HG03196 (cell line): ENCODE measurements around the gene LAMP5.

Source experiments
- ATAC-seq: cut with Tn5 transposase; IDR thresholded peaks from one replicate; pipeline ENCODE4 v1.9.1; 2021; ENCODE audit not compliant: unreplicated experiment

Gene LAMP5

DNA sequence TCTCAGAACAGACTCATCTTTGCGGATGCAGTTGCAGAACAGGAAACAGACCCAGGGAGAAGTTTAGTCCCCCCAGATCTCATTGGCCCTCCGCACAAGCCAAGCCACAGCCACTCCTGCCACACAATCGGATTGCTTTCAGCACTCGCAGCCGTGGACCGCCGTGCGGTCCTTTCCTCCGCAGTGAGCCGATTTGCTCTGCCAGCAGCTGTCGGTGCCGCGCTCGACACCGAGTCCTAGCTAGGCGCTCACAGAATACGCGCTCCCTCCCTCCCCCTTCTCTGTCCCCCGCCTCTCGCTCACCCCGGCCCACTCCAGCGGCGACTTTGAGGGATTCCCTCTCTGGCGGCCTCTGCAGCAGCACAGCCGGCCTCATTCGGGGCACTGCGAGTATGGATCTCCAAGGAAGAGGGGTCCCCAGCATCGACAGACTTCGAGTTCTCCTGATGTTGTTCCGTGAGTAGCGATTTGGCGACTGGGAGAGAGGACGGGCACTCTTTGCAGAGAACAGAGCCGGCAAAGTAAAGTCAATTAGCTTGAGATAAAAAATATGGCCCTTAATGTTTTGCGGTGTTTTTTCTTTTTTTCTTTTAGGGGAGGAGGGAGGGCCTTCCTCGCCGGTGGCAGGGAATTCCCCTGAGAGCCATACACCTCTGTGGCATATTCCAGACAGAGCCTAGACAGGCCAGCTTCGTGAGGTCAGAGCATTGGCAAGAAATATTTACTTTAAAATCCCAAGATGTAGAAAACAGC is at the start of gene LAMP5:
Gene LAMP5, plus strand, starts transcription at position 130 of the 753 bp plus-strand sequence. Its CDS starts 263 bp downstream, at position 393.
- ATAC-seq, result no peak

DNA sequence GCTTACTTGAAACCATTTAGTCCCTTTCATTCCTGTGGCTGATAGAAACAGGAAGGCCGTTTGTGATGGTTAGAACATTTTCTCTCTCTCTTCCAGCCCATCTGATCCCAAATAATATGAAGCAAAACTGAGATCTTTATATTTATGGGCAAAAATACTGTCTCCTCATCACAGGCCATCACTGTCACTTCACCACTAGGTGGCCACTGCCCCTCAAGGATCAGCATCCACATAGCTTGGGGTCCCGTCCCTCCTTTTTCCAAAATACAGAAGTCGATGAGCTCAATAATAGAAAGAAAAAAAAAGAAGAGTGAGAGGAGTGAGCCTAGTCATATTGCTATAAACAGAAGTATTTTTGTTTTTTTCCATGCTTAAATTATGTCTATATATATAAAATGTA is 46.4 kb upstream of the LAMP5 start:
- no peak for ATAC-seq

- no peak for ATAC-seq
Measured at GRCh38 chr20:9474835-9475415, 39.5 kb upstream of the LAMP5 start.

DNA sequence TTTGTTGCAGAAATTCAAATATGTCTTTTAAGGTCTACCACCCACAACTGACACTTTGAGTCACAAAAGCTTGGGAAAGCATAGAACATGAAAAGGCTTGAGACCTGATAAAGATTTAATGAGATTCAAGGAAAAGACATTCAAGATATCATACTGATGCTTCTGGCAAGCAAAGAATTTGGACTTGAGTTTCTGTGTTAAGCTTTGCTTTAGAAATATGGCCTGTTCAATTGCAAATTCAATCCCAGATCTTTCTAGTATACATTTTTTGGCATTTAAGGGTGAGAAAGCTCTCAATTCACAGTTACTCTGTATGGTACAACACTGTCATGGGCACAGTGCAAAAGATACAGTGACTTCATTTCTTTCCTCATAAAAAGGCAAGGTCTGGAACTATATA is 38.9 kb upstream of the LAMP5 start:
- ATAC-seq, result no peak

DNA sequence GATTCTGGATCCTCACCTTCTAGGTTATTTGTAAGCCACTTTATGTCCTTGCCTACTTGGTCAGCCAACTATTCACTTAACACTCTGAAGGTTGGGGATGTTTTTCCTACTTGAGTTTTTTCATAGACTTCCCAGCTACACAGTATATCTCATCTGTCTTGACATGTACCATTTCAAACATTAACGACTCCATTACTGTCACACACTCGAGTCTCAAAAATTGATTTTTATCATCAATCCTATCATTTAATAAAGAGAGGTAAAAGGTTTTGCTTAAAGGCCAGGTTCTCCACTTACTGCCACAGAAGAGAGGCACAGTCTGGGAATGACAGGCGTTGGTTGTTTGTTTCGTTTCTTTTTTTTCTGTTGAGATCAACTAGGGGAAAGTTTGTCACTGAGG is 38.2 kb upstream of the LAMP5 start:
- no peak for ATAC-seq

- ATAC-seq, result no peak
Measured at GRCh38 chr20:9476637-9477036, 37.8 kb upstream of the LAMP5 start.

- ATAC-seq, result no peak
Measured at GRCh38 chr20:9478771-9479170, 35.6 kb upstream of the LAMP5 start.

- ATAC-seq, result no peak
Measured at GRCh38 chr20:9480066-9480465, 34.3 kb upstream of the LAMP5 start.

GRCh38 chr20:9482180-9482579 is 32.2 kb upstream of the LAMP5 start:
- no peak for ATAC-seq

DNA sequence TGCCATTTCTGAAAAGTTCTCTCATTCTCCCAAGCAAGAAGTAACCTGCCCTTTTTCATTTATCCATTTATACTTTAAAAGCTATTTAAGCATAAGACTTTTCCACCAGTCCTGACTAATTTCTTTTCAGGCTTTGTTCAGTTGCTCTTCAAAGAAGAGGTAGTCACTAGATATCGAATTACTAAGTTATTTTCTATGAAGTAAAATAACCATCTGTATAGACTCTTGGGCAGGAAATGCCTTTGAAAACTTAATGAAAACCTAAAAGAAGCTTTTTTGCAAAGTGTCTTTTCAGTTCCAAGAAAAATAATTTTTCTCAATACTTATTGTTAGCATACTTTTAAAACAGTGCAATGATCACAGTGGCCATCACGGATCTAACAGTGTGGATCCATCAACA is 31.3 kb upstream of the LAMP5 start:
- no peak for ATAC-seq

DNA sequence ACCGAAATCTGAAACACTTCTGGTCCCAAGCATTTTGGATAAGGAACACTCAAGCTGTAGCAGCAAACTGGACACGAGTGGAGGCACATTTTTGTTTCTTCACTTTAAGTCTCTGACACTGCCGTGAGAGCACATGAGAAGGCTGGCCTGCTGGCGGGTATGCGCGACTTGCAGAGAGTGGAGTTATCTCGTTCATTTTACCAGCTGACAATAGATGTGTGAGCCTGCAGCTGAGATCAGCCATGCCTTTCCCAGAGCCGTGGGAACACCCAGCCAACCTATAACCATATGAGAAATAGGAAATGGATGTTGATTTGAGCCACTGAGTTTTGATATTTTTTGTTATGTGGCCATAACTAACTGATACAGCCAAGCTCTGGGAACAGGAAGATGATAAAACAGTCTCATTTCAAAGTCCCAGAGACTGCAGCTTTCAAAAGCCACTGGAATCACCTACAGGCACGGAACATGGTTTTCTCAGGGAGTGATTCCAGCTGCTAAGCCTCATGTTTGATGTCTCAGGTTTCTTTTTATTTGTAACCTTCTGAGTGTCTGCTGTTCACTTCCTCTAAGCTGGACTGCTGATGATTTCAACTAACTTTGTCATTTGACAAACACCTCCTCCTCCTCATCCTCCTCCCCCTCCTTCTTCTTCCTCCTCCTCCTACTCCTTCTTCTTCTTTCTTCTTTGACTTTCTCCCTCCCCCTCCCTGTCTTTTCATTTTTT is 28.6 kb upstream of the LAMP5 start:
- no peak for ATAC-seq

DNA sequence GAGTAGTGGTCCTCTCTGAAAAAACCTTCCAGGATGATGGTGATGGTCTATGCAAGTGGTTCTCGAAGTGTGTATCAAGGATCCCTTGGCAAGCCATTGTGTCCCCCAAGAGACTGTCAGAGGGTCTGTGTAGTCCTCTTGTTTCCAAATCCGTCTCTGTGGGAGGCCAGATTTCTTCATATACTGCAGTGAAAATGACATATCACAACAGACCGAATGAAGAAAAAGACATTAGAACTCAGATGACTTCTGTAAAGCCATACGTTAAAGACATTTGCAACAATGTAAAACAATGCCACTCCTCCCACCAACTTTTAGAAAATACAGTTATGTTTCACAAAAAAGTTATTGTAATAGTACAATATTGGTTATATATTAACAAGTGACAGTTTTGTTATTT is 27.2 kb upstream of the LAMP5 start:
- no peak for ATAC-seq

- ATAC-seq, result no peak
Measured at GRCh38 chr20:9488063-9488462, 26.3 kb upstream of the LAMP5 start.

DNA sequence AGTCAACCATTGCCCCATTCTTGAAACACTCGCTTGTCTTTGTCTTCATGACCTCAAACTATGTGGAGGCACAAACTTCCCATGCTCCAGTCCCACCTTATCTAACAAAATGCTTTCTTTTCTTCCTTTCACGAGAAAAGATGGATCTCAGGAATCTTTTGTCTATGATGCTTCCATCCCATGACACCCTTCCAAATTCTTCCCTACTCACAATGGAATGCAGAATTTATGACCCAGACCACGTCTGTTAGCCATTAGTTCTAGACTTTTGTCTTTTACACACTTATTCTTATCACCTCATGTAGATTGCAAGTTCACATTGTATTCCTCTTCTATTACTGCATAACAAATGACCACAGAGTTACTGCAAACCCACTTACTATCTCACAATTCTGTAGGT is 24.2 kb upstream of the LAMP5 start:
- no peak for ATAC-seq

GRCh38 chr20:9490631-9491030 is 23.8 kb upstream of the LAMP5 start:
- ATAC-seq, result no peak

GRCh38 chr20:9491324-9491723 is 23.1 kb upstream of the LAMP5 start:
- no peak for ATAC-seq

- ATAC-seq, result no peak
Measured at GRCh38 chr20:9492067-9492466, 22.3 kb upstream of the LAMP5 start.

DNA sequence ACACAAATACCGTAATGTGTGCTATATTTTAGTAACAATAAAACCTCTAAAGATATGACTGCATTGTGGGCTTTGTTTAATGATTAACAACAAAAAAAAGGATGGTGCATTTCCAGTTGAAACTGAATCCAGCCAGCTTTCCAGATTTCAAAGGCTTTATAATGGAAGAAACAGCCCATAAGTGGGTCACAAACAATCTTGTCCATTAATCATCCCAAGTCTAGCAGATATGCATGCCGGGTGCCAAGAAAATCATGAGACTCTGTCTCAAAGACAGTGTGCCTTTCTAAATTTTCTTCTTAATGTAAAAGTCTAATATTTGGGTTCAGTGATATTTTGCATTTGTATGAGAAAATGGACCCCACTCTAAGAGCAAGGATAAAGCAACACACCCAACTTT is 20.6 kb upstream of the LAMP5 start:
- ATAC-seq, result no peak

DNA sequence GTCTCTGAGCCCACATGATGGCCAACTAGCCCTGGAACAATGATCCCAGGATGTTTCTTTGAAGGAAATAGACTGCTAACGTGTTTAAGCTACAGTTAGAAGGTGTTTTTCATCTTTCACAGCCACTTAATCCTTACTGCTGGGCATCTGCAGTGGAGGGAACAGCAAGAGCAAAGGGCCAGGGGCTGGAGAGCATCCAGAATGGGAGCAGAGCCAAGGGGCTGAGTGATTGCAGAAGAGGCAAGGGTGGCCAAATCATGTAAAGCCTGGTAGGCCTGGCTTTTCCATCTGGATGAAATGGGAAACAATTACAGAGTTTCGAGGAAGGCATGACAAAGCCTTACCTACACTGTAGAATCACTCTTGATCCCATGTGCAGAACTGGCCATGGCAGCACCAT is 18.7 kb upstream of the LAMP5 start:
- ATAC-seq, result no peak

DNA sequence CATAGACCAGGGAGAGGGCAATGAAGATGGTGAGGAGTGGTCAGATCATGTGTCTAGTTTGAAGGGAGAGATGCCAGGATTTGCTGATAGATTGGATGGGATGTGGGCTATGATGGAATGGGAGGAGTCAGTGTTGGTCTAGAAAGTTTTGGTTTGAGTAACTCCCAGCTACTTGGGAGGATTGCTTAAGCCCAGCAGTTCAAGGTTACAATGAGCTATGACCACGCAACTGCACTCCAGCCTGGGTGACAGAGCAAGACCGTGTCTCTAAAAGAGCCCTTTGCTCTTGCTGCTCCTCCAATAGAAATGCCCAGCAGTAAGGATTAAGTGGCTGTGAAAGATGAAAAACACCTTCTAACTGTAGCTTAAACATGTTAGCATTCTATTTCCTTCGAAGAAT is 18.2 kb upstream of the LAMP5 start:
- ATAC-seq, result no peak

DNA sequence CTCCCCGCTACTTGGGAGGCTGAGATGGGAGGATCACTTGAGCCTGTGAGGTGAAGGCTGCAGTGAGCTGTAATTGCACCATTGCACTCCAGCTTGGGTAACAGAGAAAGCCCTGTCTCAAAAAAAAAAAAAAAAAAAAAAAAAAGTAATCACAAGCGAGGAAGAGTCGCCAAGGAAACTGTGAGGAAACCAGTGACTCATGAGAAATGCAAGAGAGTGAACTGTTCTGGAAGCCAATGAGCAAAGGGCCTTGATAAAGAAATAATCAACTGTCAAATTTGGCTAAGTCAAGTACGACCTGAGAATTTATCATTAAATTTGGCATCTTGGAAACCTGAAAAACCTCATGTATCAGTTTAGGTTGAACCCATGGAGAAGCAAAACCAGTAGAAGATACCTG is 16.1 kb upstream of the LAMP5 start:
- no peak for ATAC-seq
